GM18498 (cell line): ENCODE results near the gene CSNK1G3.
"Not testable (repeated sequence)": the region's sequence is repeated elsewhere in the genome, so short reads cannot be mapped to it uniquely, and the experiment has no call there.

ENCODE experiments used
- ATAC-seq: cut with Tn5 transposase; IDR thresholded peaks from one replicate; pipeline ENCODE4 v1.9.1; 2021; ENCODE audit warnings: mild to moderate bottlenecking, moderate library complexity; ENCODE audit not compliant: unreplicated experiment

Gene CSNK1G3

DNA sequence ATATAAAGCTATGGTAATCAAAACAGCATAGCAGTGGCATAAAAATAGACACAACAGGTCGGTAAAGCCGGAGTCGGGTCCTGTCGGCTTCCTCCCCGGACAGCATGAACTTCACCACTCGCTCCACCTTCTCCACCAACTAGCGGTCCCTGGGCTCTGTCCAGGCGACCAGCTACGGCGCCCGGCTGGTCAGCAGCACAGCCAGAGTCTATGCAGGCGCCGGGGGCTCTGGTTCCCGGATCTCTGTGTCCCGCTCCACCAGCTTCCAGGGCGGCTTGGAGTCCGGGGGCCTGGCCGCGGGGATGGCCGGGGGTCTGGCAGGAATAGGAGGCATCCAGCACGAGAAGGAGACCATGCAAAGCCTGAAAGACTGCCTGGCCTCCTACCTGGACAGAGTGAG, 124.0 kb downstream of the CSNK1G3 start:
- no peak for ATAC-seq

DNA sequence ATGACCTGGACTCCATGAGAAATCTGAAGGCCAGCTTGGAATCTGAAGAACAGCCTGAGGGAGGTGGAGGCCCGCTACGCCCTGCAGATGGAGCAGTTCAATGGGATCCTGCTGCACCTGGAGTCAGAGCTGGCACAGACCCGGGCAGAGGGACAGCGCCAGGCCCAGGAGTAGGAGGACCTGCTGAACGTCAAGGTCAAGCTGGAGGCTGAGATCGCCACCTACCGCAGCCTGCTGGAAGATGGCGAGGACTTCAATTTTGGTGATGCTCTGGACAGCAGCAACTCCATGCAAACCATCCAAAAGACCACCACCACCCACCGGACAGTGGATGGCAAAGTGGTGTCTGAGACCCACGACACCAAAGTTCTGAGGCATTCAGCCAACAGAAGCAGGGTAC, 125.1 kb downstream of the CSNK1G3 start:
- not testable (repeated sequence) for ATAC-seq

DNA sequence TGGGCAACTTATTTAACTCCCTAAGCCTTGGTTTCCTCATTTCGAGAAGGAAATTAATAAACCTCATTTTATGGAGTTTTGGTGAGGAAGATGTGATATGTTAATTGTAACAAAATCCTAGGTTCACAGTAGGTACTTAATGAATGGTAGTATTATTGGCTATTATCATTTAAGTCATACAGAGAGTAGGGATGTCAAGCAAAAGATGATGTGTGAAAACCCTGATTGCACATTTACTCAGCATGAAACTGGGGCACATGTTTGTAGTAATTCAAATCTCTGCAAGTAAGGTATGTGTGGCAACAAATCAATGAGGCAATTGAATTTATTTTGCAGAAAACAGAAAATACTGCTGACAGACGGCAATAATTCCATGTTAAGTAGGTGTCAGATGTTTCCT, 127.3 kb downstream of the CSNK1G3 start:
- ATAC-seq, result no peak

DNA sequence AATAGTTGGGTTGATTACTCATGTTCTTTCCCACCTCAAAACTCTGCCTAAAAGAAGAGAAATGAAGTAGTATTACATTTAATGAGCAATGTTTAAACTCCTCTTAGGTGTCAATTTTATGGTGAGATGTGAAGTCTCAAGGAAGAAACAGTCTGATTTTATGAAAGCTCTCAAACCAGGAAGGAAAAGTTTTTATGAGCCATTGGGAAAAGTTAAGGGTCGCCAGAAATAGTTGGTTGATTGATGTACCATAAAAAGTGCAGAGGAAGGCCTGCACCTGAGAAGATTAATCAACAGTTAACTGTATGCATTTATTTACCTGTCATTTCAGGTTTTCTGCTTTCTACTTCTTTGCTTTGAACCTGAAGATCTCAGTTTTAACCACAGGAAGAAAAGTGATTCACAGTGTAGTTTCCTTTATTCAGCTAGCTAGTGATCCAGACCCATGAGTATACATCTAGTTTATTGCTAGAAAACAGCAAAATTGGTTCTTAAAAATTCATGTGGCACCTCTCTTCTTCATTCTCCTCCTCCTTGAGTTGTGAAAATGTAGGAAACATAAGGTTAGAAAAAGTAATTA, 133.1 kb downstream of the CSNK1G3 start:
- ATAC-seq, result no peak

DNA sequence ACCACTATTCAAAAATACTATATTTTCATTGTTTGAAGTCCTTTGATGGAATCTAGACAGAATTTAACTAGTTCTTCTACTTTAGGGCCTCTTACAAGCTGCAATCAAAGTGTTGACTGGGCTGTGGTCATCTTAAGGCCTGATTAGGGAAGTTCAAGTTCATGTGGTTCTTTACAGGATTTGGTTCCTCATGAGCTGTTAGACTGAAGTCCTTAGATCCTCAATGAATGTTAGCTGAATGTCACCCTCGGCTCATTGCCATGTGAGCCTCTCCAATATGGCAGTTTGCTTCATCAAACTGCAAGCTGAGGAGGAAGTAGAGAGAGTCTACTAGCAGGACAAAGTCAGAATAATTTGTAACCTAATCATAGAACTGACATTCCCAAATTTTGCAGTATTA, 135.1 kb downstream of the CSNK1G3 start:
- ATAC-seq, result no peak

DNA sequence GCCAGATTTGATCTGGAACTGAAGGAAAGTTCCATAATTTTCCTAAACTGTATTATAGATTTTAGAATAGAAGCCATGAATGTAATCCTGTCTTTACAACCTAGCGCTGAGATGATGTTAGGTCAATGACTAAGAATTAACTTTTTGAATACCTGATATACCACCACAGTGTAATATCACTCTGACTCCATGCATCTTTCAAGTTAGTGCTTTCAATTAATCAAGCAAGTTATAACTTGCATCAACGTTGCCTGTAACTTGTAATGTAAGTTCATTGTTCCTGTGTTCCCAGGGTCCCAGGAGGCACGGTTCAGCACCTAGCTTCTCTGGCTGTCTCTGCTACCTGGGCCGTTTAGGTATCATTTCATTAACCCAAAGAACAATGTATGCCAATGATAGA, 139.3 kb downstream of the CSNK1G3 start:
- no peak for ATAC-seq

DNA sequence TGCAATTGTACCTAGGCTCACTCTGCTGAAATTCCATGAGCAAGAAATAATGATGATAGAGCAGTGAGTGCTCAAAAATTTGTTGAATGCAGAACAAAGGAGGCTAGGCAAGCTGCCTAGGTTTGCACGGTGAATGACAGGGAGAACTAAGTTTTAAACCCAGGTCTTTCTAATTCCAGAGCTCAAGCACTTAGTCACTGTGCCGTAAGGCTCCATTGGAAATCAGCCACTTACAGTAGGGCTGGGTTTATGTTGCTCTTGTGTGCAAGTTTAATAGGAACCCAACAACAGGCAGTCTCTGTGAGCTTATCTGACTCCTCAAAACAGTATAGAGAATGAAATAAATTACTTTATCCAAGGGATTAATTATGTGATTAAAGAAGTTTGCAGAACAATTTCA, 147.0 kb downstream of the CSNK1G3 start:
- ATAC-seq, result no peak

DNA sequence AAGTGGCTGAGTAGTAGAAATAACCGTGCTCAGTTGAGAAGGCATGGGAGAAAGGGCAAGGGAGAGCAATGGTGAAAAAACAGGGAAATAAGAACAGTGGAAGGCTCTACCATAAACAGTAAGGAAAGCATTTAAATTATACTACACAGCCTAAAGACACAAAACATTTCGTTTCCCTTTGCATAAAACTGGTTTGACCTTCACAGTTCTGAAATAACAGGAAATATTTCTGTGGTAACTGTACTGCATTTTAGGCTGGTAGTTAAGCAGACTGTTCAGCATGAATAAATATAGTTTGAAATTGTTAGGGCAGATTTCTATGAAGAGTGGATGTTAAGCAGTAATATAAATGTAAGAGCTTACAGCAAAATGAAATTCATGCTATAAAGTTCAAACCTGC, 147.5 kb downstream of the CSNK1G3 start:
- ATAC-seq, result no peak

DNA sequence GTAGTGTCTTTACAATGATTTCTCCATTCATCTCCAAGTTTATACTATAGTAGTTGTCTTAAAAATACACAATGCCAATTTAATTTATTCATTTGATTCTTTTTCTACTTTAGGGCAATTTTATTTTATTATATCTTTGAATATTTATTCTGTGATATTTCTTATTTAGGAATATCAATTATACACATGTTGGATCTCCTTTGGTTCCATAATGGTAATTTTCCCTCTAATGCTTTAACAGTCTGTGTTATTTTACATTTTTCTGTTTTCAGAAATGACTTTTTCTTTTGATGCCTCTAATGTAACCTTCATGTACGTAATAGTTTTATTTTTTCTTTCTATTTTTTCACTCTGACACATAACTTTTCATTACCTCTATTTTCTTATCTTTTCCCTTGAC, 153.0 kb downstream of the CSNK1G3 start:
- ATAC-seq, result no peak

DNA sequence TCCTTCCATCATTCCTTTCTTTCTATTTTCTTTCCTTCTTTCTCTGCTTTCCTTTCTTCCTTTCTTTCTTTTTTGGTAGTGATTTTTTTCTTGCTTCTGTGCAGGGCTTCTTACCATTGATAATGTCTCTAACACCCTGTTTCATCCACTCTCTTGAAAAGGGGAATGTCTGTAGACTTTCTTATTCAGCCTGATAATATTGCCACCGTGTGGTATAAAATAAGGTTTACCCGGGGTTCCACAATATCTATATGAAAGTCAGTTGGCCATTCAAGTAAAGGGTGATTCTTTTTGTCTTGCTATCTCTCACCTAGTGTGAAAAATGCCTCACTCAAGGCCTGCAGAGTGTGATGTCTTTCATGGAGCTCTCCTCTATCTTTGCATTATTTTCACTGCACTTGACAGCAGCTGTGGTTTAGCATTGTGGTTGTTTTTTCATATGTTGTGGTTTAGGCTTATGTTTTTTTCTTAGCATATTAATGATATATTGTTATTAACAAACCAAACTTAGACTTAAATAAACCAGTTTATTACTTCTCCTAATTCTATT, 153.9 kb downstream of the CSNK1G3 start:
- no peak for ATAC-seq
